Sigmoid colon (tissue), 7 donors: ENCODE results near the gene MIA2. TPM values are rescaled to one million over a fixed set of nuclear protein-coding genes. Genes with fewer than 3 reads are reported as not detected.

Experiments used
- DNase-seq: peaks from one replicate; pipeline ENCODE4 v3.0.0-alpha.2; 2019
- H3K27ac ChIP-seq, 4 donors: fragments of 200-600 bp; sonication (generic); one replicate each; pipeline ENCODE4 v1.5.1; 2016 to 2019; ENCODE audit warnings: mild to moderate bottlenecking in 1 of 4
- H3K27me3 ChIP-seq, 3 donors: fragments of 200-600 bp; sonication (generic); one replicate each; pipeline ENCODE4 v1.5.1; 2019; ENCODE audit warnings: mild to moderate bottlenecking in 1 of 3
- H3K36me3 ChIP-seq, 4 donors: fragments of 200-600 bp; sonication (generic); one replicate each; pipeline ENCODE4 v1.5.1; 2016 to 2019
- H3K4me1 ChIP-seq, 4 donors: fragments of 200-600 bp; sonication (generic); one replicate each; pipeline ENCODE4 v1.5.1; 2017 to 2019
- H3K4me3 ChIP-seq, 4 donors: fragments of 200-600 bp; sonication (generic); one replicate each; pipeline ENCODE4 v1.5.1; 2017 to 2019; ENCODE audit warnings: mild to moderate bottlenecking in 2 of 4, moderate library complexity in 1 of 4
- H3K9me3 ChIP-seq, 4 donors: fragments of 200-600 bp in 3 of 4; sonication (generic) in 3 of 4; one replicate each; pipeline versions ENCODE4 v1.5.1 to v1.6.1; 2013 to 2019
- EP300 ChIP-seq, 4 donors: sonication (generic); formaldehyde crosslinking; IDR thresholded peaks; one replicate each; pipeline ENCODE4 v1.6.1; 2017; ENCODE audit warnings: antibody characterized with exemption in 4 of 4
- POLR2A ChIP-seq, 2 donors: fragments of 450-650 bp; IDR thresholded peaks; one replicate each; pipeline ENCODE4 v1.6.1; 2016; ENCODE audit warnings: antibody characterized with exemption in 2 of 2, mild to moderate bottlenecking in 2 of 2, moderate library complexity in 2 of 2
- POLR2AphosphoS5 ChIP-seq, 4 donors: sonication (generic); formaldehyde crosslinking; IDR thresholded peaks; one replicate each; pipeline ENCODE4 v1.6.1; 2017; ENCODE audit warnings: antibody characterized with exemption in 4 of 4
- WGBS, 2 donors: extraction: QIAGEN DNeasy Blood & Tissue Kit; methylation state at CpG; one replicate each; pipeline ENCODE4 v1.1.7; 2013; 5-methylcytosine and 5-hydroxymethylcytosine counted together
- intact Hi-C: fragments of 100-400 bp; cut with DNase I; formaldehyde crosslinking; loops from one replicate; pipeline ENCODE4 v1.15.1; 2023
- polyA plus RNA-seq, 3 donors: library from polyadenylated mRNA; stranded (reverse); fragments of 200-250 nt; gene quantifications; one replicate each; pipeline ENCODE4 v1.2.3, GENCODE V29; 2013
- total RNA-seq, 4 donors: library from RNA; depleted of rRNA; stranded (reverse); fragments of >200 nt; gene quantifications; one replicate each; pipeline ENCODE4 v1.1.0, GENCODE V29; 2016
- TF ChIP-seq, protein P1 (sequence below), 4 experiments: fragments of 450-650 bp in 3 of 4; fragments of 200-600 bp in 1 of 4; IDR thresholded peaks; one replicate each; pipeline ENCODE4 v1.5.1; 2016 to 2019; ENCODE audit warnings: antibody characterized with exemption in 4 of 4, mild to moderate bottlenecking in 3 of 4, moderate library complexity in 2 of 4
- donor health status: healthy with polysubstance abuse.
- donor health status: Bipolar disorder and iron deficiency.
- donor health status: healthy.

Gene MIA2
- total and polyA plus RNA-seq, 7 donors = 12.8 to 33.9 (median 18.1) TPM

DNA sequence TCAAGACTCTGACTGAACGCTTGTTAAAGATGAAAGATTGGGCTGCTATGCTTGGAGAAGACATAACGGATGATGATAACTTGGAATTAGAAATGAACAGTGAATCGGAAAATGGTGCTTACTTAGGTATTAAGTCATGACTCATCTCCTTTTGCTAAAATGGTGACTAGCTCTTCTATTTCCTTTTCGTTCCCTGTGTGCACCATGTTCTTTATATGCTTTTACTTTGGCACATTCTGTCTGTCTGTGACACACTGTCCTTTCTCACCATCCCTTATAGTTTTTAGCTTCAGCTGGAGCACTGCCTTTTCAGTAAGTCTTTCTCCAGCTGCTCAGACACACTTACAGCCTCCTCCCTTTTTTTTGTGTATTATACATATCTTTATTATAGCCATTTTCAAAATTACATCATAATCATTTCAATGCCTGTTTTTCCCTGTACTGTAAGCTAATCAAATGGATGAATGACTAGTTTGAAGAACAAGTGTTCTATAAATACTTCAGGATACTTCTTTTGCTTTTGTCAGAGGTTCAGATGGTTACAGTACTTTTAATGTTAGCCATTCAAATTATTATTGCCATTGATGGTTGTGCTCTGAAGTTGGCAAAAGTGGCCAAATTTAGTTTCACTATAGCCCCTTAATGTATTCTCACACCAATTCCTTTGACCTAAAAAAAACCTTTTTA, 68.6 kb downstream of the MIA2 start:
- 94 to 96% methylated on average over 4 of the region's 4 CpGs for WGBS, 2 donors
- H3K36me3 ChIP-seq = peaks cover 0 to 22% (median 0%) of the 10 kb centered on the region in 4 donors
- intact Hi-C loops = no loop called here
- H3K4me1 ChIP-seq = peaks cover 0 to 20% (median 8%) of the 10 kb centered on the region in 4 donors
- peak overlapping the region in 3 of 4 donors; percentile 2 to 42 (median 28) for H3K27ac ChIP-seq
- no peaks in the 10 kb centered on the region for H3K9me3 ChIP-seq
- H3K4me3 ChIP-seq = no peak overlapping the region
- no peaks in the 10 kb centered on the region for H3K27me3 ChIP-seq
- DNase-seq = no peak
- TF ChIP-seq POLR2A (IDR thresholded peaks at IDR 0.05) = no peak
- TF ChIP-seq, protein P1, sequence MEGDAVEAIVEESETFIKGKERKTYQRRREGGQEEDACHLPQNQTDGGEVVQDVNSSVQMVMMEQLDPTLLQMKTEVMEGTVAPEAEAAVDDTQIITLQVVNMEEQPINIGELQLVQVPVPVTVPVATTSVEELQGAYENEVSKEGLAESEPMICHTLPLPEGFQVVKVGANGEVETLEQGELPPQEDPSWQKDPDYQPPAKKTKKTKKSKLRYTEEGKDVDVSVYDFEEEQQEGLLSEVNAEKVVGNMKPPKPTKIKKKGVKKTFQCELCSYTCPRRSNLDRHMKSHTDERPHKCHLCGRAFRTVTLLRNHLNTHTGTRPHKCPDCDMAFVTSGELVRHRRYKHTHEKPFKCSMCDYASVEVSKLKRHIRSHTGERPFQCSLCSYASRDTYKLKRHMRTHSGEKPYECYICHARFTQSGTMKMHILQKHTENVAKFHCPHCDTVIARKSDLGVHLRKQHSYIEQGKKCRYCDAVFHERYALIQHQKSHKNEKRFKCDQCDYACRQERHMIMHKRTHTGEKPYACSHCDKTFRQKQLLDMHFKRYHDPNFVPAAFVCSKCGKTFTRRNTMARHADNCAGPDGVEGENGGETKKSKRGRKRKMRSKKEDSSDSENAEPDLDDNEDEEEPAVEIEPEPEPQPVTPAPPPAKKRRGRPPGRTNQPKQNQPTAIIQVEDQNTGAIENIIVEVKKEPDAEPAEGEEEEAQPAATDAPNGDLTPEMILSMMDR (IDR thresholded peaks at IDR 0.05) = no peak
- TF ChIP-seq EP300 (IDR thresholded peaks at IDR 0.05) = no peak
- TF ChIP-seq POLR2AphosphoS5 (IDR thresholded peaks at IDR 0.05) = no peak

GRCh38 chr14:39303115-39303514, 69.4 kb downstream of the MIA2 start:
- intact Hi-C loops = no loop called here
- 40 to 66% methylated on average over 1 of the region's 1 CpG for WGBS, 2 donors
- H3K36me3 ChIP-seq = peaks cover 0 to 19% (median 0%) of the 10 kb centered on the region in 4 donors

GRCh38 chr14:39307815-39308214, 74.1 kb downstream of the MIA2 start:
- no peak for DNase-seq
- no peaks in the 10 kb centered on the region for H3K27me3 ChIP-seq
- H3K4me1 ChIP-seq = peaks cover 0 to 16% (median 2%) of the 10 kb centered on the region in 4 donors
- H3K36me3 ChIP-seq = peaks cover 0 to 17% (median 0%) of the 10 kb centered on the region in 4 donors
- intact Hi-C loops = no loop called here
- no peak overlapping the region for H3K27ac ChIP-seq
- TF ChIP-seq, protein P1 (IDR thresholded peaks at IDR 0.05) = no peak
- TF ChIP-seq POLR2A (IDR thresholded peaks at IDR 0.05) = no peak
- no peak for TF ChIP-seq EP300 (IDR thresholded peaks at IDR 0.05)
- TF ChIP-seq POLR2AphosphoS5 (IDR thresholded peaks at IDR 0.05) = no peak
- no peak overlapping the region for H3K4me3 ChIP-seq
- WGBS, 2 donors = 96 to 97% methylated on average over 3 of the region's 3 CpGs
- no peaks in the 10 kb centered on the region for H3K9me3 ChIP-seq

More at GRCh38 chr14:39303115-39303514, 69.4 kb downstream of the MIA2 start:
- TF ChIP-seq POLR2AphosphoS5 (IDR thresholded peaks at IDR 0.05) (peak in 1 of 4 donors; percentile 15), POLR2A (IDR thresholded peaks at IDR 0.05) (no peak)
- H3K4me3 ChIP-seq = no peak overlapping the region
- DNase-seq = no peak
- no peaks in the 10 kb centered on the region for H3K27me3 ChIP-seq
- H3K27ac ChIP-seq = peak overlapping the region in 3 of 4 donors; percentile 2 to 42 (median 28)
- no peaks in the 10 kb centered on the region for H3K9me3 ChIP-seq
- H3K4me1 ChIP-seq = peaks cover 0 to 20% (median 8%) of the 10 kb centered on the region in 4 donors

DNA sequence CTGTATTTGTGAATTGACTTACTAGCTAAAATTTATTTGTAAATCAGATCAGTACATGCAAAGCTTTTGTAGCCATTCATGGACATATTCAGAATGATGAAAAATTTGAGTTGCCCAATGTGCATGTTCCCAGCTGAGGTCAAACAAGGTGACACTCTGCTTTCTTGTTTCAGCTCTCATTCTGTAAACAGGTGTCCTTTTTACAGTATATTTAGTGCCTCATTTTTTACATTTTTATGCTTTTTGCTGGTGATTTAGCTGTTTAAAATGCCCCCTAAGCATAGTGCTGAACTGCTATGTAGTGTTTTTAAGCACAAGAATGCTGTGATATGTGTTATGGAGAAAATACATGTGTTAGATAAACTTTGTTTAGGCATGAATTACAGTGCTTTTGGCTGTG, 76.3 kb downstream of the MIA2 start:
- H3K4me3 ChIP-seq = no peak overlapping the region
- peaks cover 0 to 10% (median 0%) of the 10 kb centered on the region in 4 donors for H3K4me1 ChIP-seq
- TF ChIP-seq POLR2A (IDR thresholded peaks at IDR 0.05) = no peak
- TF ChIP-seq, protein P1 (IDR thresholded peaks at IDR 0.05) = no peak
- no peak for TF ChIP-seq EP300 (IDR thresholded peaks at IDR 0.05)
- TF ChIP-seq POLR2AphosphoS5 (IDR thresholded peaks at IDR 0.05) = no peak
- H3K36me3 ChIP-seq = peaks cover 0 to 29% (median 0%) of the 10 kb centered on the region in 4 donors
- no peaks in the 10 kb centered on the region for H3K27me3 ChIP-seq
- H3K9me3 ChIP-seq = no peaks in the 10 kb centered on the region
- H3K27ac ChIP-seq = no peak overlapping the region
- intact Hi-C loops = no loop called here
- no peak for DNase-seq

GRCh38 chr14:39315859-39316444, 82.2 kb downstream of the MIA2 start:
- TF ChIP-seq EP300 (IDR thresholded peaks at IDR 0.05) (no peak), POLR2A (IDR thresholded peaks at IDR 0.05) (no peak), POLR2AphosphoS5 (IDR thresholded peaks at IDR 0.05) (no peak)
- TF ChIP-seq, protein P1 (IDR thresholded peaks at IDR 0.05) = no peak
- Histone ChIP-seq H3K4me3 (no peak overlapping the region), H3K36me3 (peaks cover 0 to 60% (median 10%) of the 10 kb centered on the region in 4 donors), H3K27me3 (no peaks in the 10 kb centered on the region), H3K27ac (no peak overlapping the region), H3K4me1 (peaks cover 0 to under 1% (median 0%) of the 10 kb centered on the region in 4 donors), H3K9me3 (no peaks in the 10 kb centered on the region)
- no peak for DNase-seq
- 89 to 94% methylated on average over 1 of the region's 1 CpG for WGBS, 2 donors
- intact Hi-C loops = no loop called here
